ENCODE data around the gene SRPK2.
"Not testable (repeated sequence)": the region's sequence is repeated elsewhere in the genome, so short reads cannot be mapped to it uniquely, and the experiment has no call there.

The SRPK2 gene

DNA sequence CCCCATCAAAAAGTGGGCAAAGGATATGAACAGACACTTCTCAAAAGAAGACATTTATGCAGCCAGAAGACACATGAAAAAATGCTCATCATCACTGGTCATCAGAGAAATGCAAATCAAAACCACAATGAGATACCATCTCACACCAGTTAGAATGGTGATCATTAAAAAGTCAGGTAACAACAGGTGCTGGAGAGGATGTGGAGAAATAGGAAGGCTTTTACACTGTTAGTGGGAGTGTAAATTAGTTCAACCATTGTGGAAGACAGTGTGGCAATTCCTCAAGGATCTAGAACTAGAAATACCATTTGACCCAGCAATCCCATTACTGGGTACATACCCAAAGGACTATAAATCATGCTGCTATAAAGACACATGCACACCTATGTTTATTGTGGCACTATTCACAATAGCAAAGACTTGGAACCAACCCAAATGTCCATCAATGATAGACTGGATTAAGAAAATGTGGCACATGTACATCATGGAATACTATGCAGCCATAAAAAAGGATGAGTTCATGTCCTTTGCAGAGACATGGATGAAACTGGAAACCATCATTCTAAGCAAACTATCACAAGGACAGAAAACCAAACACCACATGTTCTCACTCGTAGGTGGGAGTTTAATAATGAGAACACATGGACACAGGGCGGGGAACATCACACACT is 128.4 kb downstream of the SRPK2 start:
- FAIRE-seq: not testable (repeated sequence)

- not testable (repeated sequence) for FAIRE-seq
These were observed 129.8 kb downstream of the SRPK2 start for GRCh38 chr7:105258919-105259318.

DNA sequence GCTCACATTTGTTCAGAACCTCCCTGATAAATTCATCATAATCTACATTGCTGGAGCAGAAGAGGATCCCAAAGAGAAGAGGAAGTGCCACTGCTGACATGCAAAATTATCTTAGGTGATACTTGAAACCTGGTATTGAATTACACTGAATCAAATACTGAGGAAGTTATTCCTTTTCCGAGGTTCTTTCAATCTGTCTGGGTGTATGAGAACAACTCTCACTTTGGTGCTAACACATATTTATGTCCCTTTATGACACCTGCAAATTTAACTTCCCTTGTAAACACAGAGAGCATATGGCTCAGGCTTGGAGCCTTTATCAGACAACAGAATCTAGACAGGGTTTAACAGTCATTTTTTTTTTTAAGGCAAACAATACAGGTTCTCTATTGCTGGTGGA is 131.4 kb downstream of the SRPK2 start:
- no peak for FAIRE-seq

DNA sequence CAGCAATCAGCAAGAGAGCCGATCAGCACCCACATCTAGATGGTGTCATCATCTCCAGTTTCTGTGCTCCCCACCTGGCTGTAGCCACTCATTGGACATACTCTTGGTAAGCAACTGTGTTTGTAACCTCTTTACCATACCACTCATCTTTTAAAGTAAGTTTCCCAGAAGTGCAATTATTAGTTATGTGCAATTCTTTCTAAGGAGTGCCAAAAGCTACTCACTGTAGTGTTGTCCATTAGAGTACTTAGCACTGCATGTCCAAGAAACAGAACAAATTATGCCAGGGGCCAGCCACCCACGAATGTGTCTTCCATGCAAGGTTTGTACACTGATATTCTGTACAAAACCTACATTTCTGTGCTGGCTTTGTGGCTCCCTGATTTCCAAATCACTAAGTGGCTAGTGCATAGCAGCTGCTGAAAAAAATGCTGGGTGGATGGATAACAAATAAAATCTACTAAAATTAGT is 131.9 kb downstream of the SRPK2 start:
- FAIRE-seq: no peak

DNA sequence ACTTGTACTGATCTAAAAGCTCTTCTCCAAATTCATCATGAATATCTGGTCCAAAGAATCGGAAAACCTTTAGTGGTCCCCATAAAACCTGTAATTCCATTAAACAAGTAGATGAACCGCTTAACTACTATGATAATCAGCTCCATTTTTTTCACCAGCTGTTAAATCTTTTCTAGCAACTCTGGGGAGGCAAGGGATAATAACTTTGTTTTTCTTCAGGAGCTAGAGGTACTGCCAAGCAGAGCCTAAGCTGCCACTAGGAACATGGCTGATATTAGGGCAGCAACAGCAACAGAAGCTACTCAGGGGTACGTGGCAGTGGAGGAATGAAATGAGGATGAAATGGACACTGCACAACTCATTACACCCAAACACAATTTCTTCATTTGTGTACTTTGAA is 138.0 kb downstream of the SRPK2 start:
- no peak for FAIRE-seq

DNA sequence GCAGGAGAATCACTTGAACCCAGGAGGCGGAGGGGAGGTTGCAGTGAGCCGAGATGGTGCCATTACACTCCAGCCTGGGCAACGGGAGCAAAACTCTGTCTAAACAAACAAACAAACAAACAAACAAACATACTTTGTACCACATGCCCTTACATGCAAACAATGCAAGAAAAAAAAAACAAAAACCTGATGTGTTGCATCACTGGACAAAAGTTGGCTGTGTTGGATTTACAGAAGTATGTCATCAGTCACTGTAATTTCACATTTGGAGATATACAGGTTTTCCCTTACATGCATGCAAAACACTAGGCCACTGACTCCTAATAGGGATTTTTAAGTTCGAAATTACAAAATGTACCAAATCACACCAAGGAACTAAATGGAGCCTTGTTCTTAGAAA is 138.5 kb downstream of the SRPK2 start:
- FAIRE-seq: no peak

- no peak for FAIRE-seq
These were observed 139.5 kb downstream of the SRPK2 start for GRCh38 chr7:105249216-105249615.

GRCh38 chr7:105246679-105247078 is 142.0 kb downstream of the SRPK2 start:
- FAIRE-seq: no peak

GRCh38 chr7:105246256-105246655 is 142.5 kb downstream of the SRPK2 start:
- no peak for FAIRE-seq

GRCh38 chr7:105245398-105246114 is 143.2 kb downstream of the SRPK2 start:
- FAIRE-seq: no peak

GRCh38 chr7:105244594-105244993 is 144.1 kb downstream of the SRPK2 start:
- FAIRE-seq: no peak

GRCh38 chr7:105241198-105241597 is 147.5 kb downstream of the SRPK2 start:
- no peak for FAIRE-seq

DNA sequence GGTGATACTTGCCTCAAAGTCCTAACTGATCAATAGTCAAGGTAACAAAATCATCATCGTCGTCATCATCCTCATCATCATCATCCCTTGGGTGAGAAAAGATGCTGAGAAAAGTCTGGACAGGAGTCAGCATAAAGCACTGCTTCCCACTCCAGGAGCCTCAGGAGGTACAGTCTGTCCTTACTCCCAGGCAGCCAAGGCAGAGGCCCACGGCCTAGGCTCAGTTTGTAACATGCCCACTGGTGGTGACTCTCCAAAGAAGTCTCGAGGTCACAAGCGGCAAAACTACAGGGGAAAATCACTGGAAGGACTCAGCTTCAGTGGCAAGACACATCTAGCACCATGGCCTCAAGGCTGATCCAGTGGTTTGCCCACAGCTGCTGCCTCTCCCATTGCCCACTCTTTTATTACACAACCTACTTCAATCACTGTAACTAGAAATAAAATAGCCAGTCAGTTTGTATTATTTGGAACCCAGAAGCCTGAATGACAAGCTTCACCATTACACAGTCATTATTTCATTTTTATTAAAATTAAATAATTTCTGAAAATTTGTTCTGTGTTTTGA is 150.4 kb downstream of the SRPK2 start:
- FAIRE-seq: no peak

DNA sequence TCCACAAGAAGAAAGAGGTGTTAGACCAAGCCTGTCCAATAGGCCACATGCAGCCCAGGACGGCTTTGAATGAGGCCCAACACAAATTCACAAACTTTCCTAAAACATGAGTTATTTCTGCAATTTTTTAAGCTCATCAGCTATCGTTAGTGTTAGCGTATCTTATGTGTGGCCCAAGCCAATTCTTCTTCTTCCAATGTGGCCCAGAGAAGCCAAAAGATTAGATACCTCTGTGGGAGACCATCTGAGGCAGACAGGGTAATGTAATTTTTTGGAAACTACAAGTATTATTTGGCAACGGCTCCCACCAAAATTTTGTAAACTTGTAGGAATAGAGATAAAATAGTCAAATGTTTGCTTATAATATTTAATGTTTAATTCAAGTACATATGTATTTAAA is 153.8 kb downstream of the SRPK2 start:
- no peak for FAIRE-seq

DNA sequence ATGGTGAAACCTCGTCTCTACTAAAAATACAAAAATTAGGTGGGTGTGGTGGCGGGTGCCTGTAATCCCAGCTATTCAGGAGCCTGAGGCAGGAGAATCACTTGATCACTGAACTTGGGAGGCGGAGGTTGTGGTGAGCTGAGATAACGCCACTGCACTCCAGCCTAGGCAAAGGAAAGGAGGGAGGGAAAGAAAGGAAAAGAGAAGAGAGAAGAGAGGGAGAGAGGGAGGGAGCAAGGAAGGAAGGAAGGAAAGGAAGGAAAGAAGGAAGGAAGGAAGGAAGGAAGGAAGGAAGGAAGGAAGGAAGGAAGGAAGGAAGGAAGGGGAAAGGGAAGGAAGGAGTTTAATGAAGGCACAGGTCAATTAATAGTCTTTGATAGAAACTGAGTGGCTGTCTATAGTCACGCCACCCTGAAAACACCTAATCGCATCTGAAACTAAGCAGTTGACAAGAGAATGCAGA is 155.9 kb downstream of the SRPK2 start:
- not testable (repeated sequence) for FAIRE-seq

DNA sequence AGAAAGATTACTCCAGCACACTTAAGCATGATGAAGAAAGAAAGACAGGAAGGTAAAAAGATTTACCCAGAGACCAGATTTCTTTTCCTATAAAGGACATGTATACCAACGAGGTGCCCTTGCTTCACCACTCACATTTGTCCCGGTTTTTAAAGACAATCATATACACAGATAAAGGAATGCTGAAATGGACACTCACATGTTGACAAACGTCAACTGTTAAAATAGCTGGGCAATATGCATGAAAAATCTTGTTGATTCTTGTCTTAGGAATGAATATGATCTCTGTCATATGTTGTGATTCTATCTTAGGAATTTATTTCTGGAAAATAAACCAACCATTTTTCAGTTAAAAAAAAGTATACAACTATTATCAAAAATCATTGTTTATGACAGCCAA is 158.2 kb downstream of the SRPK2 start:
- FAIRE-seq: no peak

DNA sequence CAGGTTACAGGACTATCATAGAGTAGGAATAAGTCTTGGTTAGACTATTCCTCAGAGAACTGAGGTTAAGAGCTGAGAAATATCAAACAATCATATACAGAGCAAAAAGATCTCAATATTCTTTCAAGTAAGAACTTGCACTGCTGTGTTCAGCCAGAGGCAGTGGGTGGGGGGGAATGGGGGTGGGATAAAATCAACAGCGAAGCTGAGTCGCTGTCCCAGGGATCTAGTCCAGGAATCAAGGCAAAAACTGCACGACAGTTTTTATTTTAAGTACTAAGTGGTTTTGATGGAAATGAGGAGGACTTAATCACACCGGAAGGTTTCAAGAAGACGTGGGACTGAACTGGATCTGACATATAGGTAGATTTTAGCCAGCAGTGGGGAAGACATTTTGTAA is 159.1 kb downstream of the SRPK2 start:
- FAIRE-seq: no peak

- FAIRE-seq: no peak
These were observed 160.2 kb downstream of the SRPK2 start for GRCh38 chr7:105228555-105228954.

- no peak for FAIRE-seq
These were observed 161.3 kb downstream of the SRPK2 start for GRCh38 chr7:105227391-105227790.

DNA sequence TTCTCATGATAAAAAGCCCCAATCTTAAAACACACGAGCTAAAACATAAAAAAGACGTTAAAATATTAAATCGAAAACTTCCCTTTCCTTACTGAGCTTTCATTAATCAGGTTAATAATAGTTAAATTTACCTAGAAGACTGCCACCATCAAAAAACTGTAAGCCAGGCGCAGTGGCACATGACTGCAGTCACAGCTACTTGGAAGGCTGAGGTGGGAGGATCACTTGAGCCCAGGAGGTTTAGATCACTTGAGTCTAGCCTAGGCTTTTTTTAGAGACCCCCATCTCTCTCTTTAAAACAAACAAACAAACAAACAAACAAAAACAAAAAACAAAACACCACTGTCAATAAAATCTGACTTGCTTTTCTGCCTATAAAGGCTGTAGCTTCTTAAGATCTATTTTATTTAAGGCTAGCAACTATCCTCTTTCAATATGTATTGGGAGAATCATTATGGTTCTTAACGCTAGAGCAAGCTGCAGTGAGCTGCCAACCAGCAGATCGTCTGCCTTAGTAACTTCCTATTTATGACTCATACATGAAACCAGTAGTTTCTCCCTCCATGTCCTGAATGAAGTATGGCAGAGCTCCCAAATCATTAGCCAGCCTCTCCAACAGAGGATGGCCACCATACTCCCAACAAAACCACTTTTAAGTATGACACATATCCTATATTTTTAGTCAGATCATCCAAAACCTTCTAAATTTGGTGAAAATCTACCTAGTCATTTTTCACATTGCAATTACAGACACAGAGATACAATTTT is 163.7 kb downstream of the SRPK2 start:
- FAIRE-seq: no peak

GRCh38 chr7:105222953-105223352 is 165.8 kb downstream of the SRPK2 start:
- FAIRE-seq: no peak

- FAIRE-seq: no peak
These were observed 169.0 kb downstream of the SRPK2 start for GRCh38 chr7:105219771-105220160.

Measured in colon (tissue), 2 donors.